Parathyroid adenoma (tissue), 2 donors: Measurements from ENCODE around the gene KMT2C.

Experiments used
- H2AFZ ChIP-seq: fragments of 300-600 bp; sonication (generic); one replicate; pipeline ENCODE4 v1.7.0; 2017; ENCODE audit warnings: antibody characterized with exemption, mild to moderate bottlenecking
- H3K27ac ChIP-seq: fragments of 300-600 bp; sonication (generic); one replicate; pipeline ENCODE4 v1.7.0; 2017
- H3K27me3 ChIP-seq: fragments of 300-600 bp; sonication (generic); one replicate; pipeline ENCODE4 v1.7.0; 2017; ENCODE audit warnings: low read length; ENCODE audit not compliant: control insufficient read depth, insufficient read depth
- H3K36me3 ChIP-seq: fragments of 300-600 bp; sonication (generic); one replicate; pipeline ENCODE4 v1.7.0; 2017; ENCODE audit warnings: low read length; ENCODE audit not compliant: control insufficient read depth, insufficient read depth
- H3K4me1 ChIP-seq: fragments of 300-600 bp; sonication (generic); one replicate; pipeline ENCODE4 v1.7.0; 2017; ENCODE audit warnings: control low read depth
- H3K4me2 ChIP-seq: fragments of 300-600 bp; sonication (generic); one replicate; pipeline ENCODE4 v1.7.0; 2017; ENCODE audit warnings: low read length
- H3K4me3 ChIP-seq: fragments of 300-600 bp; sonication (generic); one replicate; pipeline ENCODE4 v1.7.0; 2017; ENCODE audit warnings: low read depth, low read length
- H3K79me2 ChIP-seq: fragments of 300-600 bp; sonication (generic); one replicate; pipeline ENCODE4 v1.7.0; 2017; ENCODE audit warnings: control low read depth
- H3K9ac ChIP-seq: fragments of 300-600 bp; sonication (generic); one replicate; pipeline ENCODE4 v1.7.0; 2017; ENCODE audit warnings: mild to moderate bottlenecking
- H3K9me3 ChIP-seq: fragments of 300-600 bp; sonication (generic); one replicate; pipeline ENCODE4 v1.7.0; 2017; ENCODE audit warnings: low read length; ENCODE audit not compliant: control insufficient read depth
- CTCF ChIP-seq: fragments of 300-600 bp; sonication (generic); IDR thresholded peaks from one replicate; pipeline ENCODE4 v1.7.0; 2017; ENCODE audit warnings: antibody characterized with exemption, mild to moderate bottlenecking
- donor health status: primary hyperparathyroidism.

KMT2C gene

GRCh38 chr7:152203095-152203494, 232.7 kb downstream of the KMT2C start:
- no peak for TF ChIP-seq CTCF
- H3K9me3 ChIP-seq: no peaks in the 10 kb centered on the region
- H2AFZ ChIP-seq: no peak overlapping the region
- no peak overlapping the region for H3K4me3 ChIP-seq
- no peaks in the 10 kb centered on the region for H3K27me3 ChIP-seq
- no peak overlapping the region for H3K27ac ChIP-seq
- H3K4me2 ChIP-seq: no peak overlapping the region
- H3K79me2 ChIP-seq: no peaks in the 10 kb centered on the region
- H3K36me3 ChIP-seq: no peaks in the 10 kb centered on the region
- H3K4me1 ChIP-seq: peaks cover 2% of the 10 kb centered on the region
- no peak overlapping the region for H3K9ac ChIP-seq

- no peaks in the 10 kb centered on the region for H3K27me3 ChIP-seq
- H3K27ac ChIP-seq: no peak overlapping the region
- TF ChIP-seq CTCF: no peak
- H3K4me1 ChIP-seq: peaks cover 2% of the 10 kb centered on the region
- no peak overlapping the region for H3K4me3 ChIP-seq
- H2AFZ ChIP-seq: no peak overlapping the region
- H3K79me2 ChIP-seq: no peaks in the 10 kb centered on the region
- no peak overlapping the region for H3K4me2 ChIP-seq
- no peak overlapping the region for H3K9ac ChIP-seq
- no peaks in the 10 kb centered on the region for H3K9me3 ChIP-seq
- H3K36me3 ChIP-seq: no peaks in the 10 kb centered on the region
Measured at GRCh38 chr7:152202056-152202455, 233.7 kb downstream of the KMT2C start.

GRCh38 chr7:152200395-152200794, 235.4 kb downstream of the KMT2C start:
- H3K9me3 ChIP-seq: no peaks in the 10 kb centered on the region
- no peak for TF ChIP-seq CTCF
- no peaks in the 10 kb centered on the region for H3K36me3 ChIP-seq

GRCh38 chr7:152196391-152196790, 239.4 kb downstream of the KMT2C start:
- no peak for TF ChIP-seq CTCF
- H3K9ac ChIP-seq: no peak overlapping the region
- no peak overlapping the region for H3K4me2 ChIP-seq
- no peak overlapping the region for H2AFZ ChIP-seq
- H3K27ac ChIP-seq: no peak overlapping the region
- no peaks in the 10 kb centered on the region for H3K27me3 ChIP-seq
- no peaks in the 10 kb centered on the region for H3K79me2 ChIP-seq
- H3K4me1 ChIP-seq: peaks cover 2% of the 10 kb centered on the region
- no peak overlapping the region for H3K4me3 ChIP-seq
- no peaks in the 10 kb centered on the region for H3K9me3 ChIP-seq
- no peaks in the 10 kb centered on the region for H3K36me3 ChIP-seq

More at GRCh38 chr7:152200395-152200794, 235.4 kb downstream of the KMT2C start:
- no peak overlapping the region for H2AFZ ChIP-seq
- H3K27ac ChIP-seq: no peak overlapping the region
- H3K27me3 ChIP-seq: no peaks in the 10 kb centered on the region
- H3K9ac ChIP-seq: no peak overlapping the region
- H3K4me3 ChIP-seq: no peak overlapping the region
- no peaks in the 10 kb centered on the region for H3K79me2 ChIP-seq
- H3K4me1 ChIP-seq: peaks cover 2% of the 10 kb centered on the region
- H3K4me2 ChIP-seq: no peak overlapping the region

- Histone ChIP-seq H3K4me1 (no peaks in the 10 kb centered on the region), H3K4me3 (no peak overlapping the region), H3K79me2 (no peaks in the 10 kb centered on the region), H3K9ac (no peak overlapping the region), H3K27ac (no peak overlapping the region), H3K36me3 (no peaks in the 10 kb centered on the region), H3K4me2 (no peak overlapping the region), H3K9me3 (no peaks in the 10 kb centered on the region), H3K27me3 (no peaks in the 10 kb centered on the region), H2AFZ (no peak overlapping the region)
- no peak for TF ChIP-seq CTCF
Measured at GRCh38 chr7:152193880-152194279, 241.9 kb downstream of the KMT2C start.
